ENCODE results near the gene THRB. TPM values are rescaled to one million over a fixed set of nuclear protein-coding genes. Genes with fewer than 3 reads are reported as not detected.
"Not testable (repeated sequence)": the region's sequence is repeated elsewhere in the genome, so short reads cannot be mapped to it uniquely, and the experiment has no call there.

Gene THRB
- total RNA-seq, 1 donor from 2014 or later, result 22.8 TPM

DNA sequence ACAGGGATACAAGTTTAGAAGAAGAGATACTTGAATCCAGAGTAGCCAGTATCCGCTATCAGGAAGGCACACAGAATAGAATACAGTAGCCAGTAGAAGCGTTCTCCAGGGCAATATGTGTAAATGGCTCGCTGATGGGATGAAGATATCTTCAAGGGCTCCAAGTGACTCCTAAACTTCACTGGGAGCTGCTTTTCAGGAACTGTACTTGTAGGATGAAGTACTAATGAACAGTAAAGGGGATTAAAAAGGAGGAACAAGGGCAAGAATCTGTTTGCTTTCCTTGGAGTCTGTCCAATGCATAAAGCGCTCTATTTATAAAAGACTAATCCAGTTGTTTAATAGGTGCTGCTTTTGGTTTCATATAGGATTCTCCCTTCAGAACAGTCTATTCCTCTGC lies 78.4 kb downstream of the THRB start:
- intact Hi-C loops (cut with DNase I), result no loop called here
- DNase-seq (ENCODE audit: extremely low spot score in 2 of 2), result no peak
- H3K27me3 ChIP-seq, result no peaks in the 10 kb centered on the region
- no peaks in the 10 kb centered on the region for H3K9me3 ChIP-seq
- no peak overlapping the region for H3K4me3 ChIP-seq
- TF ChIP-seq CTCF (IDR thresholded peaks at IDR 0.05) (no peak), POLR2A (IDR thresholded peaks at IDR 0.05) (no peak), POLR2AphosphoS5 (IDR thresholded peaks at IDR 0.05; ENCODE audit: insufficient read depth in 1 of 2, low read depth in 1 of 2) (no peak)
- no peak overlapping the region for H3K27ac ChIP-seq
- no peaks in the 10 kb centered on the region for H3K4me1 ChIP-seq
- no peaks in the 10 kb centered on the region for H3K36me3 ChIP-seq

DNA sequence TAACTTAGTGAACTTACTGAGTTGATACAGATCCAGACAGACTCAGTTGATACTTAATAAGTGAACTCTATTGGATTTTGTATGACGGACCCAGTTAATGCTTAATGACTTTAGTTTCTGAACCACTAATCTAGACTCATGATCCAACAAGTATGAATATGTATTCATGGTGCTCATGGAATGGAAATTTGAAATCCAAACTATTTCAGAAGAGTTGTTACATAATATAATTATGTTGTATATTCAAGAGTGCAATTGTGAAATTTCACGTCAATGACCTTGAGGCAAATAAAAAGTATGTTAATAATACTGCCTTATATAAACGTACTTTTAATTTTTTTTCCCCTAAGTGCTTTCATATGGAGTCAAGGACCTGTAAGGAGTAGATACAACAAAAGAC lies 78.8 kb downstream of the THRB start:
- no peak for TF ChIP-seq CTCF (IDR thresholded peaks at IDR 0.05)
- TF ChIP-seq POLR2AphosphoS5 (IDR thresholded peaks at IDR 0.05; ENCODE audit: insufficient read depth in 1 of 2, low read depth in 1 of 2), result no peak
- no peak for TF ChIP-seq POLR2A (IDR thresholded peaks at IDR 0.05)
- Histone ChIP-seq H3K4me1 (no peaks in the 10 kb centered on the region), H3K36me3 (no peaks in the 10 kb centered on the region), H3K9me3 (no peaks in the 10 kb centered on the region), H3K27me3 (no peaks in the 10 kb centered on the region), H3K4me3 (no peak overlapping the region), H3K27ac (no peak overlapping the region)
- intact Hi-C loops (cut with DNase I), result no loop called here
- DNase-seq (ENCODE audit: extremely low spot score in 2 of 2), result no peak

- H3K9me3 ChIP-seq; intact Hi-C loops (cut with DNase I); DNase-seq (ENCODE audit: extremely low spot score in 2 of 2); H3K27ac ChIP-seq; H3K4me1 ChIP-seq; H3K4me3 ChIP-seq; H3K36me3 ChIP-seq; H3K27me3 ChIP-seq: not testable (repeated sequence)
Measured at GRCh38 chr3:24413662-24414061, 81.0 kb downstream of the THRB start.

GRCh38 chr3:24410860-24411259 lies 83.8 kb downstream of the THRB start:
- no peak for DNase-seq (ENCODE audit: extremely low spot score in 2 of 2)
- no peaks in the 10 kb centered on the region for H3K4me1 ChIP-seq
- H3K27ac ChIP-seq, result no peak overlapping the region
- no peaks in the 10 kb centered on the region for H3K9me3 ChIP-seq
- no peaks in the 10 kb centered on the region for H3K36me3 ChIP-seq
- no peaks in the 10 kb centered on the region for H3K27me3 ChIP-seq
- H3K4me3 ChIP-seq, result no peak overlapping the region
- intact Hi-C loops (cut with DNase I), result no loop called here
- TF ChIP-seq POLR2A (IDR thresholded peaks at IDR 0.05) (no peak), CTCF (IDR thresholded peaks at IDR 0.05) (no peak), POLR2AphosphoS5 (IDR thresholded peaks at IDR 0.05; ENCODE audit: insufficient read depth in 1 of 2, low read depth in 1 of 2) (no peak)

GRCh38 chr3:24407980-24408680 lies 86.5 kb downstream of the THRB start:
- TF ChIP-seq POLR2A (IDR thresholded peaks at IDR 0.05) (no peak), CTCF (IDR thresholded peaks at IDR 0.05) (no peak), POLR2AphosphoS5 (IDR thresholded peaks at IDR 0.05; ENCODE audit: insufficient read depth in 1 of 2, low read depth in 1 of 2) (no peak)
- Histone ChIP-seq H3K4me3 (no peak overlapping the region), H3K27me3 (no peaks in the 10 kb centered on the region), H3K27ac (no peak overlapping the region), H3K36me3 (no peaks in the 10 kb centered on the region), H3K4me1 (no peaks in the 10 kb centered on the region), H3K9me3 (no peaks in the 10 kb centered on the region)
- intact Hi-C loops (cut with DNase I), result no loop called here
- no peak for DNase-seq (ENCODE audit: extremely low spot score in 2 of 2)

Data from vagina (tissue), 2 donors.